ENCODE data around the gene ARMC10.

GRCh38 chr7:103123529-103123928 lies 48.6 kb downstream of the ARMC10 start:
- TF ChIP-seq, protein P1, sequence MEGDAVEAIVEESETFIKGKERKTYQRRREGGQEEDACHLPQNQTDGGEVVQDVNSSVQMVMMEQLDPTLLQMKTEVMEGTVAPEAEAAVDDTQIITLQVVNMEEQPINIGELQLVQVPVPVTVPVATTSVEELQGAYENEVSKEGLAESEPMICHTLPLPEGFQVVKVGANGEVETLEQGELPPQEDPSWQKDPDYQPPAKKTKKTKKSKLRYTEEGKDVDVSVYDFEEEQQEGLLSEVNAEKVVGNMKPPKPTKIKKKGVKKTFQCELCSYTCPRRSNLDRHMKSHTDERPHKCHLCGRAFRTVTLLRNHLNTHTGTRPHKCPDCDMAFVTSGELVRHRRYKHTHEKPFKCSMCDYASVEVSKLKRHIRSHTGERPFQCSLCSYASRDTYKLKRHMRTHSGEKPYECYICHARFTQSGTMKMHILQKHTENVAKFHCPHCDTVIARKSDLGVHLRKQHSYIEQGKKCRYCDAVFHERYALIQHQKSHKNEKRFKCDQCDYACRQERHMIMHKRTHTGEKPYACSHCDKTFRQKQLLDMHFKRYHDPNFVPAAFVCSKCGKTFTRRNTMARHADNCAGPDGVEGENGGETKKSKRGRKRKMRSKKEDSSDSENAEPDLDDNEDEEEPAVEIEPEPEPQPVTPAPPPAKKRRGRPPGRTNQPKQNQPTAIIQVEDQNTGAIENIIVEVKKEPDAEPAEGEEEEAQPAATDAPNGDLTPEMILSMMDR (IDR thresholded peaks at IDR 0.05; ENCODE audit: poor library complexity, severe bottlenecking): no peak
- no peak for TF ChIP-seq RAD21 (conservative IDR thresholded peaks at IDR 0.05)
